Mammary epithelial cell (primary cell): ENCODE results near the gene NCAM1.

Source experiments
- CTCF ChIP-seq, 2 donors: IDR thresholded peaks in 1 of 2; conservative IDR thresholded peaks in 1 of 2; 2 replicates each; pipeline ENCODE4 v1.5.1; 2011 to 2012; ENCODE audit warnings: inconsistent platforms in 2 of 2, low read length in 2 of 2, mild to moderate bottlenecking in 2 of 2, control low read depth in 1 of 2, low read depth in 1 of 2; ENCODE audit not compliant: insufficient read depth in 1 of 2; ENCODE audit errors: extremely low read depth in 1 of 2
- EZH2 ChIP-seq: IDR thresholded peaks from 2 replicates; pipeline ENCODE4 v1.6.1; 2012; ENCODE audit warnings: low read length, inconsistent platforms, borderline replicate concordance

GRCh38 chr11:113263458-113264259, 302.4 kb downstream of the NCAM1 start:
- TF ChIP-seq CTCF (conservative IDR thresholded peaks at IDR 0.05 in 1 of 2, IDR thresholded peaks at IDR 0.05 in 1 of 2; ENCODE audit: extremely low read depth in 1 of 2, insufficient read depth in 1 of 2, low read depth in 1 of 2, low read length in 2 of 2) (no peak), EZH2 (no peak)
